ENCODE data around the gene NCOA1. TPM values are rescaled to one million over a fixed set of nuclear protein-coding genes. Genes with fewer than 3 reads are reported as not detected.

NCOA1 gene
- total and polyA plus RNA-seq, 4 donors = 6.5 to 26.6 (median 16.3) TPM

DNA sequence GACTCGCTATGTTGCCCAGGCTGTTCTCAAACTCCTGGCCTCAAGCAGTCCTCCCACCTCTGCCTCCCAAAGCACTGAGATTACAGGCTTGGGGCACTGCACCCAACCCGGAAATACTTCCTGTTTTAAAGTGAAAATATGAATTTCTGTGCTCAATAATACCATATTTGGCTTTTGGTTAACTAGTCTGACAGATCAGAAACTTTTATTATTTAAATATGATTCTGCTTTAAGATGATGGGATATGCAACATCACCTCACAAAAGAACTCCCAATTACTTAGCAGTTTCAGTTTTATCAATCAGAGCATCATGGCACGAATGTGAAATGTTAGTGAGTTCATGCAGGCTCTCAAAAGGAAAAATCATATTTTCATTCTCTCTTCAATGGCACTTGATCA is 181.5 kb downstream of the NCOA1 start:
- Histone ChIP-seq H3K9ac (ENCODE audit: low read depth in 1 of 2, low read length in 2 of 2) (no peak overlapping the region), H3K27ac (ENCODE audit: low read depth in 1 of 2, low read length in 2 of 2) (no peak overlapping the region), H3K4me1 (ENCODE audit: control insufficient read depth in 4 of 4, insufficient read depth in 4 of 4, low read length in 3 of 4) (no peaks in the 10 kb centered on the region), H3K4me3 (ENCODE audit: low read depth in 1 of 3, low read length in 3 of 3) (no peak overlapping the region), H3K27me3 (ENCODE audit: control insufficient read depth in 4 of 4, insufficient read depth in 4 of 4, low read length in 3 of 4) (no peaks in the 10 kb centered on the region), H3K36me3 (ENCODE audit: control insufficient read depth in 4 of 4, insufficient read depth in 3 of 4, low read depth in 1 of 4, low read length in 3 of 4) (peaks cover 0 to 10% (median 4%) of the 10 kb centered on the region in 4 donors), H3K9me3 (ENCODE audit: control insufficient read depth in 4 of 4, low read length in 3 of 4) (no peaks in the 10 kb centered on the region)
- no peak for TF ChIP-seq GABPA (IDR thresholded peaks at IDR 0.05 in 1 of 2, conservative IDR thresholded peaks at IDR 0.05 in 1 of 2)
- no peak for TF ChIP-seq NR2F2 (IDR thresholded peaks at IDR 0.05)
- no peak for TF ChIP-seq EGR1 (IDR thresholded peaks at IDR 0.05; ENCODE audit: low read depth in 2 of 2)
- TF ChIP-seq, protein P1, sequence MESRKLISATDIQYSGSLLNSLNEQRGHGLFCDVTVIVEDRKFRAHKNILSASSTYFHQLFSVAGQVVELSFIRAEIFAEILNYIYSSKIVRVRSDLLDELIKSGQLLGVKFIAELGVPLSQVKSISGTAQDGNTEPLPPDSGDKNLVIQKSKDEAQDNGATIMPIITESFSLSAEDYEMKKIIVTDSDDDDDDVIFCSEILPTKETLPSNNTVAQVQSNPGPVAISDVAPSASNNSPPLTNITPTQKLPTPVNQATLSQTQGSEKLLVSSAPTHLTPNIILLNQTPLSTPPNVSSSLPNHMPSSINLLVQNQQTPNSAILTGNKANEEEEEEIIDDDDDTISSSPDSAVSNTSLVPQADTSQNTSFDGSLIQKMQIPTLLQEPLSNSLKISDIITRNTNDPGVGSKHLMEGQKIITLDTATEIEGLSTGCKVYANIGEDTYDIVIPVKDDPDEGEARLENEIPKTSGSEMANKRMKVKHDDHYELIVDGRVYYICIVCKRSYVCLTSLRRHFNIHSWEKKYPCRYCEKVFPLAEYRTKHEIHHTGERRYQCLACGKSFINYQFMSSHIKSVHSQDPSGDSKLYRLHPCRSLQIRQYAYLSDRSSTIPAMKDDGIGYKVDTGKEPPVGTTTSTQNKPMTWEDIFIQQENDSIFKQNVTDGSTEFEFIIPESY (IDR thresholded peaks at IDR 0.05) = no peak
- no peak for TF ChIP-seq SP1 (IDR thresholded peaks at IDR 0.05)
- no peak for DNase-seq (ENCODE audit: low spot score)
- WGBS = 85% methylated on average over 3 of the region's 3 CpGs

DNA sequence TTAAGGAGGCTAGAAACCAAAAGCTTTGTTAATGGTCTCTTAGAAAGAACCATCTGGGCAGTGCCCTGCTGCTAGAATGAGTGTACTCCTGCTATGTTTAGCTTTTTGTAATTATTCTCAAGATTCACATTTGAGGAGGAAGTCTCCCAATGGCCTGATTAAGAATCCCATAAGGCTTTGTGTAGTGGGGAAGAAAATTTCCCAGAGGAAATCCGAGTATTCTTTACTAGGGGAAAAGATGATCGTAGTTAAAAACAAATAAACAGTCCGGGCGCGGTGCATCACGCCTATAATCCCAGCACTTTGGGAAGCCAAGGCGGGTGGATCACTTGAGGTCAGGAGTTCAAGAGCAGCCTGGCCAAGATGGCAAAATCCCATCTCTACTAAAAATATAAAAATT is 184.3 kb downstream of the NCOA1 start:
- DNase-seq (ENCODE audit: low spot score) = no peak
- H3K27me3 ChIP-seq (ENCODE audit: control insufficient read depth in 4 of 4, insufficient read depth in 4 of 4, low read length in 3 of 4) = no peaks in the 10 kb centered on the region
- H3K9ac ChIP-seq (ENCODE audit: low read depth in 1 of 2, low read length in 2 of 2) = no peak overlapping the region
- no peak for TF ChIP-seq RXRA (IDR thresholded peaks at IDR 0.05)
- TF ChIP-seq HNF4G (IDR thresholded peaks at IDR 0.05) = no peak
- TF ChIP-seq, protein P2, sequence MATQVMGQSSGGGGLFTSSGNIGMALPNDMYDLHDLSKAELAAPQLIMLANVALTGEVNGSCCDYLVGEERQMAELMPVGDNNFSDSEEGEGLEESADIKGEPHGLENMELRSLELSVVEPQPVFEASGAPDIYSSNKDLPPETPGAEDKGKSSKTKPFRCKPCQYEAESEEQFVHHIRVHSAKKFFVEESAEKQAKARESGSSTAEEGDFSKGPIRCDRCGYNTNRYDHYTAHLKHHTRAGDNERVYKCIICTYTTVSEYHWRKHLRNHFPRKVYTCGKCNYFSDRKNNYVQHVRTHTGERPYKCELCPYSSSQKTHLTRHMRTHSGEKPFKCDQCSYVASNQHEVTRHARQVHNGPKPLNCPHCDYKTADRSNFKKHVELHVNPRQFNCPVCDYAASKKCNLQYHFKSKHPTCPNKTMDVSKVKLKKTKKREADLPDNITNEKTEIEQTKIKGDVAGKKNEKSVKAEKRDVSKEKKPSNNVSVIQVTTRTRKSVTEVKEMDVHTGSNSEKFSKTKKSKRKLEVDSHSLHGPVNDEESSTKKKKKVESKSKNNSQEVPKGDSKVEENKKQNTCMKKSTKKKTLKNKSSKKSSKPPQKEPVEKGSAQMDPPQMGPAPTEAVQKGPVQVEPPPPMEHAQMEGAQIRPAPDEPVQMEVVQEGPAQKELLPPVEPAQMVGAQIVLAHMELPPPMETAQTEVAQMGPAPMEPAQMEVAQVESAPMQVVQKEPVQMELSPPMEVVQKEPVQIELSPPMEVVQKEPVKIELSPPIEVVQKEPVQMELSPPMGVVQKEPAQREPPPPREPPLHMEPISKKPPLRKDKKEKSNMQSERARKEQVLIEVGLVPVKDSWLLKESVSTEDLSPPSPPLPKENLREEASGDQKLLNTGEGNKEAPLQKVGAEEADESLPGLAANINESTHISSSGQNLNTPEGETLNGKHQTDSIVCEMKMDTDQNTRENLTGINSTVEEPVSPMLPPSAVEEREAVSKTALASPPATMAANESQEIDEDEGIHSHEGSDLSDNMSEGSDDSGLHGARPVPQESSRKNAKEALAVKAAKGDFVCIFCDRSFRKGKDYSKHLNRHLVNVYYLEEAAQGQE (IDR thresholded peaks at IDR 0.05) = no peak
- H3K4me1 ChIP-seq (ENCODE audit: control insufficient read depth in 4 of 4, insufficient read depth in 4 of 4, low read length in 3 of 4) = no peaks in the 10 kb centered on the region
- H3K36me3 ChIP-seq (ENCODE audit: control insufficient read depth in 4 of 4, insufficient read depth in 3 of 4, low read depth in 1 of 4, low read length in 3 of 4) = peaks cover 0 to 13% (median 5%) of the 10 kb centered on the region in 4 donors
- no peak overlapping the region for H3K27ac ChIP-seq (ENCODE audit: low read depth in 1 of 2, low read length in 2 of 2)
- H3K4me3 ChIP-seq (ENCODE audit: low read depth in 1 of 3, low read length in 3 of 3) = no peak overlapping the region
- 88% methylated on average over 7 of the region's 7 CpGs for WGBS
- no peaks in the 10 kb centered on the region for H3K9me3 ChIP-seq (ENCODE audit: control insufficient read depth in 4 of 4, low read length in 3 of 4)

DNA sequence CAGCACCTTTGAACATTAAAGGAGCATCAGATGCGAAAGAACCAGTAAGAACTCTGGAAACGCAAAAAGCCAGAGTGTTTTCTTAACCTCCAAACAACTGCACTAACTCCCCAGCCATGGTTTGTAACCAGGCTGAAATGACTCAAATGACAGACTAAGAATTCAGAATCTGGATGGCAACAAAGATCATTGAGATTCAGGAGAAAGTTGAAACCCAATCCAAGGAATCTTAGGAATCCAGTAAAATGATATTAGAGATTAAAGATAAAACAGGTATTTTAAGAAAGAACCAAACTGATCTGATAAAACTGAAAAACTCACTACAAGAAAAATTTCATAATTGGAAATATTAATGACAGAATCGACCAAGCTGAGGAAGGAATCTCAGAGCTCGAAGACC is 185.4 kb downstream of the NCOA1 start:
- Histone ChIP-seq H3K27me3 (ENCODE audit: control insufficient read depth in 4 of 4, insufficient read depth in 4 of 4, low read length in 3 of 4) (no peaks in the 10 kb centered on the region), H3K27ac (ENCODE audit: low read depth in 1 of 2, low read length in 2 of 2) (no peak overlapping the region), H3K4me3 (ENCODE audit: low read depth in 1 of 3, low read length in 3 of 3) (no peak overlapping the region), H3K9me3 (ENCODE audit: control insufficient read depth in 4 of 4, low read length in 3 of 4) (no peaks in the 10 kb centered on the region), H3K9ac (ENCODE audit: low read depth in 1 of 2, low read length in 2 of 2) (no peak overlapping the region), H3K4me1 (ENCODE audit: control insufficient read depth in 4 of 4, insufficient read depth in 4 of 4, low read length in 3 of 4) (no peaks in the 10 kb centered on the region), H3K36me3 (ENCODE audit: control insufficient read depth in 4 of 4, insufficient read depth in 3 of 4, low read depth in 1 of 4, low read length in 3 of 4) (peaks cover 0 to 14% (median 5%) of the 10 kb centered on the region in 4 donors)
- no peak for TF ChIP-seq JUND (IDR thresholded peaks at IDR 0.05)
- no peak for TF ChIP-seq TAF1 (conservative IDR thresholded peaks at IDR 0.05)
- TF ChIP-seq GABPA (IDR thresholded peaks at IDR 0.05 in 1 of 2, conservative IDR thresholded peaks at IDR 0.05 in 1 of 2) = no peak
- no peak for TF ChIP-seq EGR1 (IDR thresholded peaks at IDR 0.05; ENCODE audit: low read depth in 2 of 2)
- TF ChIP-seq YY1 (IDR thresholded peaks at IDR 0.05) = no peak
- TF ChIP-seq SP1 (IDR thresholded peaks at IDR 0.05) = no peak
- no peak for TF ChIP-seq FOXA2 (IDR thresholded peaks at IDR 0.05)
- no peak for TF ChIP-seq FOXA1 (IDR thresholded peaks at IDR 0.05)
- TF ChIP-seq, protein P2 (IDR thresholded peaks at IDR 0.05) = no peak
- no peak for TF ChIP-seq HNF4A (conservative IDR thresholded peaks at IDR 0.05)
- no peak for TF ChIP-seq HNF4G (IDR thresholded peaks at IDR 0.05)
- TF ChIP-seq, protein P3, sequence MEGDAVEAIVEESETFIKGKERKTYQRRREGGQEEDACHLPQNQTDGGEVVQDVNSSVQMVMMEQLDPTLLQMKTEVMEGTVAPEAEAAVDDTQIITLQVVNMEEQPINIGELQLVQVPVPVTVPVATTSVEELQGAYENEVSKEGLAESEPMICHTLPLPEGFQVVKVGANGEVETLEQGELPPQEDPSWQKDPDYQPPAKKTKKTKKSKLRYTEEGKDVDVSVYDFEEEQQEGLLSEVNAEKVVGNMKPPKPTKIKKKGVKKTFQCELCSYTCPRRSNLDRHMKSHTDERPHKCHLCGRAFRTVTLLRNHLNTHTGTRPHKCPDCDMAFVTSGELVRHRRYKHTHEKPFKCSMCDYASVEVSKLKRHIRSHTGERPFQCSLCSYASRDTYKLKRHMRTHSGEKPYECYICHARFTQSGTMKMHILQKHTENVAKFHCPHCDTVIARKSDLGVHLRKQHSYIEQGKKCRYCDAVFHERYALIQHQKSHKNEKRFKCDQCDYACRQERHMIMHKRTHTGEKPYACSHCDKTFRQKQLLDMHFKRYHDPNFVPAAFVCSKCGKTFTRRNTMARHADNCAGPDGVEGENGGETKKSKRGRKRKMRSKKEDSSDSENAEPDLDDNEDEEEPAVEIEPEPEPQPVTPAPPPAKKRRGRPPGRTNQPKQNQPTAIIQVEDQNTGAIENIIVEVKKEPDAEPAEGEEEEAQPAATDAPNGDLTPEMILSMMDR (IDR thresholded peaks at IDR 0.05; ENCODE audit: low read depth, low read length, missing input control) = no peak
- no peak for TF ChIP-seq RXRA (IDR thresholded peaks at IDR 0.05)
- no peak for TF ChIP-seq RAD21 (IDR thresholded peaks at IDR 0.05)
- TF ChIP-seq, protein P4, sequence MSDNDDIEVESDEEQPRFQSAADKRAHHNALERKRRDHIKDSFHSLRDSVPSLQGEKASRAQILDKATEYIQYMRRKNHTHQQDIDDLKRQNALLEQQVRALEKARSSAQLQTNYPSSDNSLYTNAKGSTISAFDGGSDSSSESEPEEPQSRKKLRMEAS (IDR thresholded peaks at IDR 0.05) = no peak
- DNase-seq (ENCODE audit: low spot score) = no peak
- WGBS = 98% methylated on average over 4 of the region's 4 CpGs

Data from liver (tissue), 9 donors.